KMS-11 (cell line): ENCODE results near the gene PRXL2B.
"Not testable (repeated sequence)": the region's sequence is repeated elsewhere in the genome, so short reads cannot be mapped to it uniquely, and the experiment has no call there.

Experiments
- H2AFZ ChIP-seq: fragments of 200-600 bp; sonication (generic); 2 replicates; pipeline ENCODE4 v1.6.1; 2016; ENCODE audit warnings: antibody characterized with exemption, mixed run types, low read depth
- H3K27ac ChIP-seq: fragments of 200-600 bp; sonication (generic); 2 replicates; pipeline ENCODE4 v1.6.1; 2016; ENCODE audit warnings: mild to moderate bottlenecking, mixed run types
- H3K27me3 ChIP-seq: fragments of 200-600 bp; sonication (generic); 2 replicates; pipeline ENCODE4 v1.6.1; 2017; ENCODE audit warnings: mild to moderate bottlenecking, low read depth, mixed run types, moderate library complexity; ENCODE audit not compliant: insufficient read depth
- H3K36me3 ChIP-seq: fragments of 200-600 bp; sonication (generic); 2 replicates; pipeline ENCODE4 v1.6.1; 2017; ENCODE audit warnings: mild to moderate bottlenecking, mixed run types; ENCODE audit not compliant: insufficient read depth
- H3K4me1 ChIP-seq: fragments of 200-600 bp; sonication (generic); 2 replicates; pipeline ENCODE4 v1.6.1; 2016; ENCODE audit warnings: mild to moderate bottlenecking, low read depth, mixed run types; ENCODE audit not compliant: poor library complexity, severe bottlenecking
- H3K4me2 ChIP-seq: fragments of 200-600 bp; sonication (generic); 2 replicates; pipeline ENCODE4 v1.7.0; 2016; ENCODE audit warnings: mild to moderate bottlenecking, mixed run types
- H3K4me3 ChIP-seq: fragments of 200-600 bp; sonication (generic); IDR thresholded peaks from 2 replicates; pipeline ENCODE4 v1.6.1; 2017; ENCODE audit warnings: low read depth, low read length, mixed read lengths; ENCODE audit not compliant: insufficient read depth
- H3K79me2 ChIP-seq: fragments of 200-600 bp; sonication (generic); 2 replicates; pipeline ENCODE4 v1.6.1; 2016; ENCODE audit warnings: low read depth, mixed run types; ENCODE audit not compliant: insufficient read depth
- H3K9ac ChIP-seq: fragments of 200-600 bp; sonication (generic); 2 replicates; pipeline ENCODE4 v1.6.1; 2016; ENCODE audit warnings: mild to moderate bottlenecking, mixed run types
- H4K20me1 ChIP-seq: fragments of 200-600 bp; sonication (generic); 2 replicates; pipeline ENCODE4 v1.6.1; 2016; ENCODE audit warnings: mild to moderate bottlenecking, mixed run types; ENCODE audit not compliant: insufficient read depth
- TF ChIP-seq, protein P1 (sequence below): fragments of 200-600 bp; sonication (generic); conservative IDR thresholded peaks from 2 replicates; pipeline ENCODE4 v1.6.1; 2017; ENCODE audit warnings: low read depth, mild to moderate bottlenecking, antibody characterized with exemption, low read length, moderate library complexity, mixed read lengths

Gene PRXL2B

DNA sequence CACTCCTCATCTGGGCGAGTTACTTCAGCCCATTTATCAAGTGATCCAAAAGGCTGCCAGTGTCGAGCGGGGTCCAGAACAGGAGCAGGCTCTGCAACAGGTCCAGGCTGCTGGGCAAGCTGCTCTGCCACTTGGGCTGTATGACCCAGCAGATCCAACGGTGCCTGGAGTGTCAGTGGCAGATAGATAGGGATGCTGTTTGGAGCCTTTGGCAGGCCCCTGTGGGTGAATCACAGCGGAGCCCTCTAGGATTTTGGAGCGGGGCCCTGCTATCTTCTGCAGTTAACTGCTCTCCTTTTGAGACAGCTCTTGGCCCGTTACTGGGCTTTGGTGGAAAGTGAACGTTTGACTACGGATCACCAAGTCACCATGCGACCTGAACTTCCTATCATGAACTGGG is 38.7 kb downstream of the PRXL2B start:
- Histone ChIP-seq H3K4me3 (no peak overlapping the region), H3K4me2 (no peak overlapping the region), H4K20me1 (no peaks in the 10 kb centered on the region), H3K9ac (no peak overlapping the region), H3K27ac (no peak overlapping the region), H3K4me1 (no peaks in the 10 kb centered on the region), H3K79me2 (no peaks in the 10 kb centered on the region), H3K27me3 (peaks cover 75% of the 10 kb centered on the region), H3K36me3 (no peaks in the 10 kb centered on the region), H2AFZ (no peak overlapping the region)
- TF ChIP-seq, protein P1, sequence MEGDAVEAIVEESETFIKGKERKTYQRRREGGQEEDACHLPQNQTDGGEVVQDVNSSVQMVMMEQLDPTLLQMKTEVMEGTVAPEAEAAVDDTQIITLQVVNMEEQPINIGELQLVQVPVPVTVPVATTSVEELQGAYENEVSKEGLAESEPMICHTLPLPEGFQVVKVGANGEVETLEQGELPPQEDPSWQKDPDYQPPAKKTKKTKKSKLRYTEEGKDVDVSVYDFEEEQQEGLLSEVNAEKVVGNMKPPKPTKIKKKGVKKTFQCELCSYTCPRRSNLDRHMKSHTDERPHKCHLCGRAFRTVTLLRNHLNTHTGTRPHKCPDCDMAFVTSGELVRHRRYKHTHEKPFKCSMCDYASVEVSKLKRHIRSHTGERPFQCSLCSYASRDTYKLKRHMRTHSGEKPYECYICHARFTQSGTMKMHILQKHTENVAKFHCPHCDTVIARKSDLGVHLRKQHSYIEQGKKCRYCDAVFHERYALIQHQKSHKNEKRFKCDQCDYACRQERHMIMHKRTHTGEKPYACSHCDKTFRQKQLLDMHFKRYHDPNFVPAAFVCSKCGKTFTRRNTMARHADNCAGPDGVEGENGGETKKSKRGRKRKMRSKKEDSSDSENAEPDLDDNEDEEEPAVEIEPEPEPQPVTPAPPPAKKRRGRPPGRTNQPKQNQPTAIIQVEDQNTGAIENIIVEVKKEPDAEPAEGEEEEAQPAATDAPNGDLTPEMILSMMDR, result no peak

DNA sequence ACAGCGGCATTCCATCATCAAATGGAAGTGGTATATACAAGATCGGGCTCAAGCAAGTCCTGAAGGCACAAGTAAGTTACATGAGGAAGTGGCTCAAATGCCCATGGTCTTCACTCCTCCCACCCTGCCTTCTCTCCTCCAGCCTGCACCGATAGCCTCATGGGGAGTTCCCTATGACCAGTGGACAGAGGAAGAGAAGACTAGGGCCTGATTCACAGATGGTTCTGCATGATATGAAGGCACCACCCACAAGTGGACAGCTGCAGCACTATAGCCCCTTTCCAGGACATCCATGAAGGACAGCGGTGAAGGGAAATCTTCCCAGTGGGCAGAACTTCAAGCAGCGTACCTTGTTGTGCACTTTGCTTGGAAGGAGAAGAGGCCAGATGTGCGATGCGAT is 39.2 kb downstream of the PRXL2B start:
- peaks cover 72% of the 10 kb centered on the region for H3K27me3 ChIP-seq
- not testable (repeated sequence) for H3K4me3 ChIP-seq, H3K27ac ChIP-seq, H2AFZ ChIP-seq, H3K4me2 ChIP-seq, H3K4me1 ChIP-seq, H4K20me1 ChIP-seq, H3K9ac ChIP-seq, H3K36me3 ChIP-seq, H3K79me2 ChIP-seq

GRCh38 chr1:2627746-2628145 is 41.2 kb downstream of the PRXL2B start:
- no peaks in the 10 kb centered on the region for H3K4me1 ChIP-seq
- peaks cover 53% of the 10 kb centered on the region for H3K27me3 ChIP-seq
- no peak overlapping the region for H3K4me2 ChIP-seq

GRCh38 chr1:2628191-2628932 is 41.8 kb downstream of the PRXL2B start:
- TF ChIP-seq, protein P1, result no peak
- H3K4me2 ChIP-seq, result no peak overlapping the region
- peaks cover 47% of the 10 kb centered on the region for H3K27me3 ChIP-seq

More at GRCh38 chr1:2627746-2628145, 41.2 kb downstream of the PRXL2B start:
- no peaks in the 10 kb centered on the region for H3K36me3 ChIP-seq
- no peaks in the 10 kb centered on the region for H3K79me2 ChIP-seq
- TF ChIP-seq, protein P1, result no peak
- no peak overlapping the region for H2AFZ ChIP-seq
- H3K4me3 ChIP-seq, result no peak overlapping the region
- no peak overlapping the region for H3K27ac ChIP-seq
- no peaks in the 10 kb centered on the region for H4K20me1 ChIP-seq
- no peak overlapping the region for H3K9ac ChIP-seq

GRCh38 chr1:2628933-2629626 is 42.5 kb downstream of the PRXL2B start:
- H3K27ac ChIP-seq, result no peak overlapping the region
- no peak overlapping the region for H3K4me2 ChIP-seq
- H3K36me3 ChIP-seq, result no peaks in the 10 kb centered on the region
- no peaks in the 10 kb centered on the region for H3K79me2 ChIP-seq
- H3K27me3 ChIP-seq, result peaks cover 40% of the 10 kb centered on the region
- no peak overlapping the region for H2AFZ ChIP-seq
- H3K9ac ChIP-seq, result no peak overlapping the region
- no peaks in the 10 kb centered on the region for H3K4me1 ChIP-seq
- TF ChIP-seq, protein P1, result no peak
- no peak overlapping the region for H3K4me3 ChIP-seq
- H4K20me1 ChIP-seq, result no peaks in the 10 kb centered on the region

More at GRCh38 chr1:2628191-2628932, 41.8 kb downstream of the PRXL2B start:
- H3K4me1 ChIP-seq, result no peaks in the 10 kb centered on the region
- H3K79me2 ChIP-seq, result no peaks in the 10 kb centered on the region
- H2AFZ ChIP-seq, result no peak overlapping the region
- H3K27ac ChIP-seq, result no peak overlapping the region
- H4K20me1 ChIP-seq, result no peaks in the 10 kb centered on the region
- no peak overlapping the region for H3K4me3 ChIP-seq
- H3K36me3 ChIP-seq, result no peaks in the 10 kb centered on the region
- H3K9ac ChIP-seq, result no peak overlapping the region
